Measurements from ENCODE around the gene PRF1.
"Not testable (repeated sequence)": the region's sequence is repeated elsewhere in the genome, so short reads cannot be mapped to it uniquely, and the experiment has no call there.

PRF1 gene

GRCh38 chr10:70619271-70620019, 16.9 kb upstream of the PRF1 start:
- no peak; the same call in 1 of the 2 replicates for TF ChIP-seq CTCF (conservative IDR thresholded peaks at IDR 0.05)
- H3K27ac ChIP-seq: no peak overlapping the region

GRCh38 chr10:70618663-70619062, 16.1 kb upstream of the PRF1 start:
- TF ChIP-seq CTCF (conservative IDR thresholded peaks at IDR 0.05): no peak
- no peak overlapping the region for H3K27ac ChIP-seq

- TF ChIP-seq CTCF (conservative IDR thresholded peaks at IDR 0.05): no peak
- no peak overlapping the region for H3K27ac ChIP-seq
Observed at GRCh38 chr10:70617798-70618568, 15.4 kb upstream of the PRF1 start.

GRCh38 chr10:70616761-70617160, 14.2 kb upstream of the PRF1 start:
- no peak overlapping the region for H3K27ac ChIP-seq
- TF ChIP-seq CTCF (conservative IDR thresholded peaks at IDR 0.05): no peak

- TF ChIP-seq CTCF (conservative IDR thresholded peaks at IDR 0.05): no peak
- H3K27ac ChIP-seq: no peak overlapping the region
Observed at GRCh38 chr10:70615784-70616522, 13.4 kb upstream of the PRF1 start.

- no peak overlapping the region for H3K27ac ChIP-seq
- no peak for TF ChIP-seq CTCF (conservative IDR thresholded peaks at IDR 0.05)
Observed at GRCh38 chr10:70615211-70615610, 12.7 kb upstream of the PRF1 start.

GRCh38 chr10:70614364-70614763, 11.8 kb upstream of the PRF1 start:
- H3K27ac ChIP-seq: not testable (repeated sequence)
